Parathyroid adenoma (tissue), 2 donors: ENCODE data around the gene AGAP1.

Source experiments
- H2AFZ ChIP-seq: fragments of 300-600 bp; sonication (generic); one replicate; pipeline ENCODE4 v1.7.0; 2017; ENCODE audit warnings: antibody characterized with exemption, mild to moderate bottlenecking
- H3K27ac ChIP-seq: fragments of 300-600 bp; sonication (generic); one replicate; pipeline ENCODE4 v1.7.0; 2017
- H3K27me3 ChIP-seq: fragments of 300-600 bp; sonication (generic); one replicate; pipeline ENCODE4 v1.7.0; 2017; ENCODE audit warnings: low read length; ENCODE audit not compliant: control insufficient read depth, insufficient read depth
- H3K36me3 ChIP-seq: fragments of 300-600 bp; sonication (generic); one replicate; pipeline ENCODE4 v1.7.0; 2017; ENCODE audit warnings: low read length; ENCODE audit not compliant: control insufficient read depth, insufficient read depth
- H3K4me1 ChIP-seq: fragments of 300-600 bp; sonication (generic); one replicate; pipeline ENCODE4 v1.7.0; 2017; ENCODE audit warnings: control low read depth
- H3K4me2 ChIP-seq: fragments of 300-600 bp; sonication (generic); one replicate; pipeline ENCODE4 v1.7.0; 2017; ENCODE audit warnings: low read length
- H3K4me3 ChIP-seq: fragments of 300-600 bp; sonication (generic); one replicate; pipeline ENCODE4 v1.7.0; 2017; ENCODE audit warnings: low read depth, low read length
- H3K79me2 ChIP-seq: fragments of 300-600 bp; sonication (generic); one replicate; pipeline ENCODE4 v1.7.0; 2017; ENCODE audit warnings: control low read depth
- H3K9ac ChIP-seq: fragments of 300-600 bp; sonication (generic); one replicate; pipeline ENCODE4 v1.7.0; 2017; ENCODE audit warnings: mild to moderate bottlenecking
- H3K9me3 ChIP-seq: fragments of 300-600 bp; sonication (generic); one replicate; pipeline ENCODE4 v1.7.0; 2017; ENCODE audit warnings: low read length; ENCODE audit not compliant: control insufficient read depth
- TF ChIP-seq, protein P1 (sequence below): fragments of 300-600 bp; sonication (generic); IDR thresholded peaks from one replicate; pipeline ENCODE4 v1.7.0; 2017; ENCODE audit warnings: antibody characterized with exemption, mild to moderate bottlenecking
- donor health status: primary hyperparathyroidism.

The AGAP1 gene

GRCh38 chr2:235827585-235827992 is 333.7 kb downstream of the AGAP1 start:
- H3K4me1 ChIP-seq, result no peaks in the 10 kb centered on the region
- no peaks in the 10 kb centered on the region for H3K79me2 ChIP-seq
- no peak overlapping the region for H3K27ac ChIP-seq
- H3K9me3 ChIP-seq, result no peaks in the 10 kb centered on the region
- no peak overlapping the region for H2AFZ ChIP-seq
- no peaks in the 10 kb centered on the region for H3K27me3 ChIP-seq
- H3K4me2 ChIP-seq, result no peak overlapping the region
- TF ChIP-seq, protein P1, sequence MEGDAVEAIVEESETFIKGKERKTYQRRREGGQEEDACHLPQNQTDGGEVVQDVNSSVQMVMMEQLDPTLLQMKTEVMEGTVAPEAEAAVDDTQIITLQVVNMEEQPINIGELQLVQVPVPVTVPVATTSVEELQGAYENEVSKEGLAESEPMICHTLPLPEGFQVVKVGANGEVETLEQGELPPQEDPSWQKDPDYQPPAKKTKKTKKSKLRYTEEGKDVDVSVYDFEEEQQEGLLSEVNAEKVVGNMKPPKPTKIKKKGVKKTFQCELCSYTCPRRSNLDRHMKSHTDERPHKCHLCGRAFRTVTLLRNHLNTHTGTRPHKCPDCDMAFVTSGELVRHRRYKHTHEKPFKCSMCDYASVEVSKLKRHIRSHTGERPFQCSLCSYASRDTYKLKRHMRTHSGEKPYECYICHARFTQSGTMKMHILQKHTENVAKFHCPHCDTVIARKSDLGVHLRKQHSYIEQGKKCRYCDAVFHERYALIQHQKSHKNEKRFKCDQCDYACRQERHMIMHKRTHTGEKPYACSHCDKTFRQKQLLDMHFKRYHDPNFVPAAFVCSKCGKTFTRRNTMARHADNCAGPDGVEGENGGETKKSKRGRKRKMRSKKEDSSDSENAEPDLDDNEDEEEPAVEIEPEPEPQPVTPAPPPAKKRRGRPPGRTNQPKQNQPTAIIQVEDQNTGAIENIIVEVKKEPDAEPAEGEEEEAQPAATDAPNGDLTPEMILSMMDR, result no peak
- H3K4me3 ChIP-seq, result no peak overlapping the region
- H3K9ac ChIP-seq, result no peak overlapping the region
- no peaks in the 10 kb centered on the region for H3K36me3 ChIP-seq

DNA sequence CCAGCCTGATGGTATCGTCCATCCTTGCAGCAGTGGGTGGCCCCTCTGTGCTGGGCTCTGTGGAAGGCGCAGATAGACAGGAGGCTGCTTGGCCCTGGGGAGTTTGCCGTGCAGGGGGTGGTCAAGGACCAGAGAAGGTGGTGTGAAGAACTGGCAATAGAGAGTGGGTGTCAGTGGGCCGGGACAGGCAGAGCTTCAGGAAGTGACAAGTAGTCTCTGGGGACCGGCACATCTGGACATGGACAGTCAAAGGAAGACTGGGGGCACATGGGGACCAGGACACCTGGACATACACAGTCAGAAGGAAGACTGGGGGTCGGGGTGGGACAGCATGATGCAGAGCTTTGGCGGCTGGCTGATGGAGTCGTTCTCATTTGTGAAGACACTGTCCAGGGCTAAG is 335.9 kb downstream of the AGAP1 start:
- Histone ChIP-seq H3K27me3 (no peaks in the 10 kb centered on the region), H3K4me2 (no peak overlapping the region), H3K79me2 (peaks cover 3% of the 10 kb centered on the region), H2AFZ (no peak overlapping the region), H3K9ac (no peak overlapping the region), H3K4me1 (no peaks in the 10 kb centered on the region), H3K9me3 (no peaks in the 10 kb centered on the region), H3K27ac (no peak overlapping the region), H3K36me3 (no peaks in the 10 kb centered on the region), H3K4me3 (no peak overlapping the region)
- TF ChIP-seq, protein P1, result no peak

- Histone ChIP-seq H3K27ac (no peak overlapping the region), H2AFZ (no peak overlapping the region), H3K4me2 (no peak overlapping the region), H3K9ac (no peak overlapping the region), H3K79me2 (peaks cover 3% of the 10 kb centered on the region), H3K27me3 (no peaks in the 10 kb centered on the region), H3K9me3 (no peaks in the 10 kb centered on the region), H3K4me1 (no peaks in the 10 kb centered on the region), H3K36me3 (no peaks in the 10 kb centered on the region), H3K4me3 (no peak overlapping the region)
- TF ChIP-seq, protein P1, result no peak
These were observed 337.9 kb downstream of the AGAP1 start for GRCh38 chr2:235831755-235832154.

DNA sequence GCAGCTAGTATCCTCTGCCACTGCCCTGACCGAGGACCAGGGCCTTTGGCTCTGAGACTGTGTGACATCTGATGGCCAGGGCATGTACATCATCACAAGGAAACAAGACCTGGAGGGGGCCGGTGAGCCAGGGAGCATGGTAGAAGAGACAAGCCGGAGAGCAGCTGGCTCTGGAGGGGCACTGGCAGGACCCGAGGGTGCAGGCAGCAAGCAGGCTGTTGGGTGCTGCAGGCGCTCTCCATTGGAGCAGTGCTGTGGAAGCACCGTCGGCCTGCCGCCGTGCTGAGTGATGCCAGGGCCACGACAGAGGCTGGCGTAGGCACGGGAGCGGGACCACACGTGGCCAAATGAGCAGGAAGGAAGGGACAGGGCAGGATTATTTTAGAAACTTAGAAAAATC is 339.1 kb downstream of the AGAP1 start:
- Histone ChIP-seq H3K4me1 (no peaks in the 10 kb centered on the region), H3K36me3 (no peaks in the 10 kb centered on the region), H3K27ac (no peak overlapping the region), H2AFZ (no peak overlapping the region), H3K4me2 (no peak overlapping the region), H3K4me3 (no peak overlapping the region), H3K27me3 (no peaks in the 10 kb centered on the region), H3K9me3 (no peaks in the 10 kb centered on the region), H3K9ac (no peak overlapping the region), H3K79me2 (peaks cover 3% of the 10 kb centered on the region)
- TF ChIP-seq, protein P1, result no peak

GRCh38 chr2:235833971-235834620 is 340.3 kb downstream of the AGAP1 start:
- Histone ChIP-seq H3K4me1 (no peaks in the 10 kb centered on the region), H3K79me2 (peaks cover 3% of the 10 kb centered on the region), H3K4me2 (no peak overlapping the region), H3K36me3 (no peaks in the 10 kb centered on the region), H3K4me3 (no peak overlapping the region), H3K9me3 (no peaks in the 10 kb centered on the region), H3K27me3 (no peaks in the 10 kb centered on the region), H3K9ac (no peak overlapping the region), H3K27ac (no peak overlapping the region), H2AFZ (no peak overlapping the region)
- TF ChIP-seq, protein P1, result no peak
